GM19035 (cell line): ENCODE data around the gene ITGAX.

Experiments used
- ATAC-seq: cut with Tn5 transposase; IDR thresholded peaks from one replicate; pipeline ENCODE4 v1.9.1; 2021; ENCODE audit not compliant: unreplicated experiment

The ITGAX gene

GRCh38 chr16:31430380-31431052, 75.5 kb downstream of the ITGAX start:
- ATAC-seq, result no peak
